GM12872 (cell line): ENCODE results near the gene FAM227B.

Experiments
- CTCF ChIP-seq: IDR thresholded peaks from 3 replicates; pipeline ENCODE4 v1.5.1; 2011; ENCODE audit warnings: low read depth, mild to moderate bottlenecking, low read length, moderate library complexity; ENCODE audit not compliant: insufficient read depth

The FAM227B gene

GRCh38 chr15:49331442-49331841 is 289.2 kb downstream of the FAM227B start:
- TF ChIP-seq CTCF = no peak

GRCh38 chr15:49330166-49330565 is 290.5 kb downstream of the FAM227B start:
- no peak for TF ChIP-seq CTCF

GRCh38 chr15:49328941-49329340 is 291.7 kb downstream of the FAM227B start:
- no peak for TF ChIP-seq CTCF

- TF ChIP-seq CTCF = no peak
Measured at GRCh38 chr15:49327927-49328326, 292.7 kb downstream of the FAM227B start.

GRCh38 chr15:49323207-49323606 is 297.4 kb downstream of the FAM227B start:
- no peak for TF ChIP-seq CTCF

GRCh38 chr15:49320351-49320750 is 300.3 kb downstream of the FAM227B start:
- TF ChIP-seq CTCF = no peak

- no peak for TF ChIP-seq CTCF
Measured at GRCh38 chr15:49315391-49315823, 305.2 kb downstream of the FAM227B start.

GRCh38 chr15:49314716-49315115 is 305.9 kb downstream of the FAM227B start:
- no peak for TF ChIP-seq CTCF
